Endothelial cell (in vitro differentiated cells): ENCODE measurements around the gene CERCAM. TPM values are rescaled to one million over a fixed set of nuclear protein-coding genes. Genes with fewer than 3 reads are reported as not detected.
A peak's percentile ranks its signal among the peaks of the same experiment; 100 is the strongest.

Experiments
- DNase-seq: peaks from one replicate; pipeline ENCODE4 v3.0.0; 2021; ENCODE audit warnings: low spot score
- H3K27ac Mint-ChIP-seq: one replicate; pipeline ENCODE4 v1.8.0; 2021; ENCODE audit warnings: mixed read lengths, inconsistent platforms; ENCODE audit not compliant: unreplicated experiment
- H3K27me3 Mint-ChIP-seq: one replicate; pipeline ENCODE4 v1.8.0; 2021; ENCODE audit warnings: mild to moderate bottlenecking, moderate library complexity, mixed read lengths, inconsistent platforms; ENCODE audit not compliant: unreplicated experiment
- H3K36me3 Mint-ChIP-seq: one replicate; pipeline ENCODE4 v1.8.0; 2021; ENCODE audit warnings: mild to moderate bottlenecking, low read depth, mixed read lengths, inconsistent platforms; ENCODE audit not compliant: unreplicated experiment
- H3K4me1 Mint-ChIP-seq: one replicate; pipeline ENCODE4 v1.8.0; 2021; ENCODE audit warnings: mild to moderate bottlenecking, mixed read lengths, inconsistent platforms; ENCODE audit not compliant: unreplicated experiment
- H3K4me3 Mint-ChIP-seq: one replicate; pipeline ENCODE4 v1.8.0; 2021; ENCODE audit warnings: mild to moderate bottlenecking, mixed read lengths, inconsistent platforms; ENCODE audit not compliant: unreplicated experiment
- H3K9me3 Mint-ChIP-seq: one replicate; pipeline ENCODE4 v1.8.0; 2021; ENCODE audit warnings: mixed read lengths, inconsistent platforms; ENCODE audit not compliant: unreplicated experiment
- total RNA-seq: library from RNA; stranded (reverse); fragmentation: NEBNext Ultra II Directional; extraction: Animal tissue kit (Norgen Biotek cat#: 25700); gene quantifications from one replicate; pipeline ENCODE4 v1.2.1, GENCODE V29; 2021; ENCODE audit not compliant: unreplicated experiment
- TF ChIP-seq, protein P1 (sequence below): fragments of 200-600 bp; sonication (generic); IDR thresholded peaks from one replicate; pipeline ENCODE4 v1.5.0; 2021; ENCODE audit warnings: antibody characterized with exemption; ENCODE audit not compliant: unreplicated experiment

CERCAM gene
- total RNA-seq, 1 donor from 2014 or later: 27.9 TPM

DNA sequence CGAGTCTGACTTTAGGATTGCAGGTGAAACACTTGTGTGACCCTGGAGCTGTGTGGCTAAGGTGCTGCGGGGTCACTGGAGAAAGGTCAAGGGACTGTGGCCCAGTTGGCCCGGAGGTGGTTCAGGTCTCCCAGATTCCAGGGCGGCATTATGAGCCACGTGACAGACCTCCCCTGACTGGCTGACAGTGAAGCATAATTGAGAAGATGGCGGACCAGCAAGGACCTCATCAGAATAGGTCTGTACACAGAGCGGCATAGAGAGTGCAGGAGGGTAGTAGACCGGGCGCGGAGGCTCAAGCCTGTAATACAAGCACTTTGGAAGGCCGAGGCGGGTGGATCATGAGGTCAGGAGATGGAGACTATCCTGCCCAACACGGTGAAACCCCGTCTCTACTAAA, 34.3 kb downstream of the CERCAM start:
- peaks cover 13% of the 10 kb centered on the region for H3K36me3 Mint-ChIP-seq
- peak overlapping the region; percentile 72 for H3K4me3 Mint-ChIP-seq
- peaks cover 9% of the 10 kb centered on the region for H3K27me3 Mint-ChIP-seq
- no peak for DNase-seq
- TF ChIP-seq, protein P1, sequence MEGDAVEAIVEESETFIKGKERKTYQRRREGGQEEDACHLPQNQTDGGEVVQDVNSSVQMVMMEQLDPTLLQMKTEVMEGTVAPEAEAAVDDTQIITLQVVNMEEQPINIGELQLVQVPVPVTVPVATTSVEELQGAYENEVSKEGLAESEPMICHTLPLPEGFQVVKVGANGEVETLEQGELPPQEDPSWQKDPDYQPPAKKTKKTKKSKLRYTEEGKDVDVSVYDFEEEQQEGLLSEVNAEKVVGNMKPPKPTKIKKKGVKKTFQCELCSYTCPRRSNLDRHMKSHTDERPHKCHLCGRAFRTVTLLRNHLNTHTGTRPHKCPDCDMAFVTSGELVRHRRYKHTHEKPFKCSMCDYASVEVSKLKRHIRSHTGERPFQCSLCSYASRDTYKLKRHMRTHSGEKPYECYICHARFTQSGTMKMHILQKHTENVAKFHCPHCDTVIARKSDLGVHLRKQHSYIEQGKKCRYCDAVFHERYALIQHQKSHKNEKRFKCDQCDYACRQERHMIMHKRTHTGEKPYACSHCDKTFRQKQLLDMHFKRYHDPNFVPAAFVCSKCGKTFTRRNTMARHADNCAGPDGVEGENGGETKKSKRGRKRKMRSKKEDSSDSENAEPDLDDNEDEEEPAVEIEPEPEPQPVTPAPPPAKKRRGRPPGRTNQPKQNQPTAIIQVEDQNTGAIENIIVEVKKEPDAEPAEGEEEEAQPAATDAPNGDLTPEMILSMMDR: no peak
- H3K4me1 Mint-ChIP-seq: peaks cover 29% of the 10 kb centered on the region
- H3K9me3 Mint-ChIP-seq: no peaks in the 10 kb centered on the region
- H3K27ac Mint-ChIP-seq: peak overlapping the region; percentile 48

DNA sequence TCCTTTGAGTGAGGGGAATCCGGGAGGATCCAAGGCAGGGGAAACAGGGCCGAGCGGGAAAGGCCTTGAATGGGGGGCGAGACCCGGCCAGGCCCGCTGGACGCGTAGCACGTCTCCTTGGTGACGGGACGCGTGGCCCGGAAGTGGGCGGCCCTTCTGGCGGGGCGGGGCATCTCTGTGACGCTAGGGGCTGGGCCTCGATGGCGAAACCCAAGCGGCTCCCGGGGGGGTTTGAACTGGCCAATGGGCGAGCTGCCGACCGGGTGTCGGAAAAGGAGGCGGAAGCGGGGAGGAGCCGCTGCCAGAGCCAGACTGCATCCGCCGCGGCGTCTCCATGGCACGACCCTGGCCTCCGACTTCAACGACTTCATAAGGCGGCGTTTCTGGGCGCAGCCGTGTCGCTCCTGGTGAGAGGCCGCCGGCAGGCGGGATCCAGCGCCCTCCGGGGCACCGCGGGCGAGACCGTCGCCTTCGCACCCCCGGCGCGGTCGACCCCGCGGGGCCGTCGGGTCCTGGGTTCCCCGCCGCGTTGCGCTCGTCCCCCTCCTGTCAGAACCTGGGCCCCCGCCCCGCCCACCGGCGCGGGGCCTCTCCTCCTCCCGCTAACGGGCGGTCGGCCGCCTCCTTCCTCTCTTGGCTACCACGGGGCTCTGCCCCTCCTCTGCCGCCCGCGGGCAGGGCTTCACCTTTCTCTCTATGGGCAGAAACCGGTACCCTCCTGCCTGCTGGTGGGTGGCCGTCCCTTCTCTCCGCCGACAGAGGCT, 35.4 kb downstream of the CERCAM start, which contains the start of gene ODF2:
Gene ODF2, plus strand, starts transcription at position 158 of the 764 bp plus-strand sequence. Its CDS starts 86 bp downstream, at position 244.
- Mint-ChIP-seq H3K4me1 (peaks cover 37% of the 10 kb centered on the region), H3K4me3 (peak within 1 kb of the TSS; percentile 89), H3K27me3 (peaks cover 9% of the 10 kb centered on the region), H3K27ac (peak within 1 kb of the TSS; percentile 93), H3K9me3 (no peaks in the 10 kb centered on the region), H3K36me3 (peaks cover 22% of the 10 kb centered on the region)
- TF ChIP-seq, protein P1: no peak
- peak; percentile 99 for DNase-seq

DNA sequence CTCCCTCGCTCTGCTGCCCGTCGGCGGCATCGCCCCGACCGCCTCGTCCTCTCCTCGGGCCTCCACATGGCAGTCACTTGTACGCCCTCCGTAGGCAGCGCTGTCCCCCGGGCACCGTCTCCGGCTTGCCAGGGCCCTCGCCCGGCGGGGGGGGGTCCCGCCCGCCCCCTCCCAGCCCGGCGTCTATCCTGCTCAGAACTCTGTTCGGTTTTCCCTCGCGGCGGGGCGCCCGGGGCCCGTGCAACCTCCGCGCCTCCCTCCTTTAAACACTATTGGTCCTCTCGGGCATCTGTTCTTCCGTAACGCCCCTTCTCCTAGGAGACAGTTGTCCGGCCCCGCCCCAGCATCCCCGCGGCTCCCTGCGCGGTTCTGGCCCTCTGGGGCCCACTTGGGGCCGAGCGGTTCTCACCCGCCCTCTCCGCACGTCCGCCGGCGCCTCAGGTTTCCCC, 36.0 kb downstream of the CERCAM start:
- TF ChIP-seq, protein P1: no peak

DNA sequence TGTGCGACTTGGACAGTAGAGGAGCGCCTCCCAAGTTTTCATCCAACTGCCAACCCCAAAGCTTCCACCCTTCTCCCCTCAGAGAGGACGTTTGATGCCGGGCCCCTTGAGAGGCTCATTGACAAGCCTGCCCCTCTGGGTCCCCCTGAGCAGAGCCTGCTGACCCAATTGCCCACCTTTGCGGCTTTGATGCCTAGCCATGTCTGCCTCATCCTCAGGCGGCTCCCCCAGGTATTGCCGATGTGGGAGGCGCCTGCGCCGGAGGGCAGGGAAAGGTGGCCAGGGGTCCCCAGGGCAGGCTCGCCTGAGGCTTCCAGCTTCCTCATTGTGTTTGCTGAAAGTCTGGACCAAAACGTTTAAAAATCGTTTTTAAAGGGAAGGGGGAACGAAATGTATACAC, 36.5 kb downstream of the CERCAM start:
- DNase-seq: no peak
- H3K36me3 Mint-ChIP-seq: peaks cover 24% of the 10 kb centered on the region
- TF ChIP-seq, protein P1: no peak

More for the DNA sequence above, 36.0 kb downstream of the CERCAM start:
- Mint-ChIP-seq H3K27ac (no peak overlapping the region), H3K9me3 (no peaks in the 10 kb centered on the region), H3K27me3 (peaks cover 9% of the 10 kb centered on the region), H3K36me3 (peaks cover 24% of the 10 kb centered on the region), H3K4me1 (peaks cover 37% of the 10 kb centered on the region), H3K4me3 (peak overlapping the region; percentile 89)
- peak; percentile 33 for DNase-seq

DNA sequence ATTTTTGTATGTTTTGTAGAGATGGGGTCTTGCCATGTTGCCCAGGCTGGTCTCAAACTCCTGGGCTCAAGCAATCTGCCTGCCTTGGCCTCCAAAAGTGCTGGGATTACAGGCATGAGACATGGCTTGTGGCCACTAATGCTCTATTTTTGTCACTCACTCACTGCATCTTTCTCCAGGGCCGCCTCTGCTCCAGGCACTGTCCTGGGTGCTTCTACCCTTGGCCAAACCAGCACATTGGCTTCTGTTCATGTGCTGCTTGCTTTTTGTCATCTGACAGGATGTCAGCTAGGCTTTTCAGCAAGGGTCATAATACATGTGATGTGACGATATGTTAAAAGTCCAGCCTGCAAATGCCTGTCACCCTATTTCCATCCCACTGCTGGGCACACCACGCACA, 38.4 kb downstream of the CERCAM start:
- no peaks in the 10 kb centered on the region for H3K9me3 Mint-ChIP-seq
- H3K36me3 Mint-ChIP-seq: peaks cover 33% of the 10 kb centered on the region
- no peak for DNase-seq
- H3K27me3 Mint-ChIP-seq: peaks cover 9% of the 10 kb centered on the region
- peak overlapping the region; percentile 62 for H3K4me3 Mint-ChIP-seq
- peaks cover 37% of the 10 kb centered on the region for H3K4me1 Mint-ChIP-seq
- TF ChIP-seq, protein P1: no peak
- peak overlapping the region; percentile 79 for H3K27ac Mint-ChIP-seq

More for the DNA sequence above, 36.5 kb downstream of the CERCAM start:
- peaks cover 9% of the 10 kb centered on the region for H3K27me3 Mint-ChIP-seq
- H3K9me3 Mint-ChIP-seq: no peaks in the 10 kb centered on the region
- H3K4me1 Mint-ChIP-seq: peaks cover 37% of the 10 kb centered on the region
- peak overlapping the region; percentile 71 for H3K4me3 Mint-ChIP-seq
- no peak overlapping the region for H3K27ac Mint-ChIP-seq
